Activated CD8-positive, alpha-beta T cell treated with anti-CD3 and anti-CD28 coated beads for 36 hours (primary cell): ENCODE results near the gene LPP. TPM values are rescaled to one million over a fixed set of nuclear protein-coding genes. Genes with fewer than 3 reads are reported as not detected.

ENCODE experiments used
- ATAC-seq: fragments of 200-7000 bp; cut with Tn5 transposase; one replicate; pipeline ENCODE4 v1.10.0; 2021; ENCODE audit warnings: mild to moderate bottlenecking, moderate library complexity
- CTCF ChIA-PET: fragments of 350-600 bp; sonication (Branson Sonifier 250); formaldehyde crosslinking; loops from one replicate; lab custom pipeline; 2021; ENCODE audit warnings: antibody characterized with exemption; lab: Charles Lee
- POLR2A ChIA-PET: fragments of 350-600 bp; sonication (Branson Sonifier 250); formaldehyde crosslinking; loops from one replicate; lab custom pipeline; 2021; ENCODE audit warnings: antibody characterized with exemption; lab: Charles Lee
- DNase-seq: peaks from one replicate; pipeline ENCODE4 v3.0.0-alpha.2; 2020
- H3K27ac Mint-ChIP-seq: one replicate; pipeline ENCODE4 v1.8.0; 2021; ENCODE audit warnings: mild to moderate bottlenecking, mixed read lengths
- H3K27me3 Mint-ChIP-seq: one replicate; pipeline ENCODE4 v1.8.0; 2021; ENCODE audit warnings: mixed read lengths
- H3K36me3 Mint-ChIP-seq: one replicate; pipeline ENCODE4 v1.8.0; 2021; ENCODE audit warnings: low read depth, mixed read lengths
- H3K4me1 Mint-ChIP-seq: one replicate; pipeline ENCODE4 v1.8.0; 2021; ENCODE audit warnings: low read depth, mixed read lengths
- H3K4me3 Mint-ChIP-seq: one replicate; pipeline ENCODE4 v1.8.0; 2021; ENCODE audit warnings: mild to moderate bottlenecking, moderate library complexity, mixed read lengths
- H3K9me3 Mint-ChIP-seq: one replicate; pipeline ENCODE4 v1.8.0; 2021; ENCODE audit warnings: mixed read lengths
- CTCF ChIP-seq: fragments of 200-600 bp; IDR thresholded peaks from one replicate; pipeline ENCODE4 v1.8.0; 2022; ENCODE audit warnings: antibody characterized with exemption, mild to moderate bottlenecking
- intact Hi-C: fragments of 100-400 bp; cut with micrococcal nuclease; formaldehyde crosslinking; loops from one replicate; pipeline ENCODE4 v1.10.0; 2022
- total RNA-seq, 2 experiments: library from RNA; stranded (reverse); gene quantifications; one replicate each; pipeline ENCODE4 v1.2.3, GENCODE V29; 2021

LPP gene
- total RNA-seq, 2 experiments from 2014 or later: 16.4 to 22.6 TPM

GRCh38 chr3:188383748-188384147 lies 229.8 kb downstream of the LPP start:
- intact Hi-C loops: no loop called here
- no peak overlapping the region for H3K27ac Mint-ChIP-seq

GRCh38 chr3:188385295-188385694 lies 231.3 kb downstream of the LPP start:
- no peak for ATAC-seq

More at GRCh38 chr3:188383748-188384147, 229.8 kb downstream of the LPP start:
- H3K4me3 Mint-ChIP-seq: no peak overlapping the region
- ChIA-PET CTCF (no interaction called here), POLR2A (no interaction called here)
- no peak for TF ChIP-seq CTCF
- peaks cover 4% of the 10 kb centered on the region for H3K36me3 Mint-ChIP-seq
- H3K27me3 Mint-ChIP-seq: no peaks in the 10 kb centered on the region
- DNase-seq (no peak), ATAC-seq (no peak)
- peaks cover 2% of the 10 kb centered on the region for H3K9me3 Mint-ChIP-seq
- H3K4me1 Mint-ChIP-seq: peaks cover 19% of the 10 kb centered on the region

GRCh38 chr3:188389711-188390342 lies 235.9 kb downstream of the LPP start:
- Mint-ChIP-seq H3K27ac (peak overlapping the region; percentile 92), H3K4me1 (peaks cover 38% of the 10 kb centered on the region), H3K27me3 (no peaks in the 10 kb centered on the region), H3K9me3 (no peaks in the 10 kb centered on the region), H3K4me3 (peak overlapping the region; percentile 44), H3K36me3 (peaks cover 3% of the 10 kb centered on the region)
- intact Hi-C loops: loop anchor here (5.0 kb wide), 1 partner anchor 68 kb away; no protein-coding TSS in a partner anchor
- ATAC-seq (peak; percentile 93), DNase-seq (peak; percentile 85)
- ChIA-PET CTCF (interaction anchor here (0.8 to 1.3 kb wide), 4 partner anchors 9 to 649 kb away, joined by 3 to 9 read pairs (median 3); no protein-coding TSS in a partner anchor), POLR2A (interaction anchor here (1.0 to 1.3 kb wide), 3 partner anchors 10 to 647 kb away, joined by 3 to 4 read pairs (median 4); no protein-coding TSS in a partner anchor)
- TF ChIP-seq CTCF: no peak

More at GRCh38 chr3:188385295-188385694, 231.3 kb downstream of the LPP start:
- ChIA-PET POLR2A (no interaction called here), CTCF (no interaction called here)
- no peak for TF ChIP-seq CTCF
- Mint-ChIP-seq H3K4me3 (no peak overlapping the region), H3K27ac (no peak overlapping the region), H3K36me3 (peaks cover 5% of the 10 kb centered on the region), H3K4me1 (peaks cover 26% of the 10 kb centered on the region), H3K9me3 (peaks cover 2% of the 10 kb centered on the region), H3K27me3 (no peaks in the 10 kb centered on the region)
- no peak for DNase-seq
- intact Hi-C loops: no loop called here

- DNase-seq (no peak), ATAC-seq (peak; percentile 14)
- peak overlapping the region; percentile 92 for H3K27ac Mint-ChIP-seq
- H3K9me3 Mint-ChIP-seq: no peaks in the 10 kb centered on the region
- peak overlapping the region; percentile 21 for H3K4me3 Mint-ChIP-seq
- POLR2A ChIA-PET: interaction anchor here (1.0 to 1.3 kb wide), 3 partner anchors 10 to 647 kb away, joined by 3 to 4 read pairs (median 4); no protein-coding TSS in a partner anchor
- no peak for TF ChIP-seq CTCF
- CTCF ChIA-PET: interaction anchor here (0.8 to 1.3 kb wide), 4 partner anchors 9 to 650 kb away, joined by 3 to 9 read pairs (median 3); no protein-coding TSS in a partner anchor
- peaks cover 33% of the 10 kb centered on the region for H3K4me1 Mint-ChIP-seq
- H3K27me3 Mint-ChIP-seq: no peaks in the 10 kb centered on the region
- intact Hi-C loops: loop anchor here (5.0 kb wide), 1 partner anchor 68 kb away; no protein-coding TSS in a partner anchor
- peaks cover 2% of the 10 kb centered on the region for H3K36me3 Mint-ChIP-seq
Measured at GRCh38 chr3:188390343-188390718, 236.4 kb downstream of the LPP start.
